ENCODE data around the gene SCN1B. TPM values are rescaled to one million over a fixed set of nuclear protein-coding genes. Genes with fewer than 3 reads are reported as not detected.

The SCN1B gene
- total and polyA plus RNA-seq, 8 donors: 1.3 to 36.6 (median 3.7) TPM; not detected in 1

DNA sequence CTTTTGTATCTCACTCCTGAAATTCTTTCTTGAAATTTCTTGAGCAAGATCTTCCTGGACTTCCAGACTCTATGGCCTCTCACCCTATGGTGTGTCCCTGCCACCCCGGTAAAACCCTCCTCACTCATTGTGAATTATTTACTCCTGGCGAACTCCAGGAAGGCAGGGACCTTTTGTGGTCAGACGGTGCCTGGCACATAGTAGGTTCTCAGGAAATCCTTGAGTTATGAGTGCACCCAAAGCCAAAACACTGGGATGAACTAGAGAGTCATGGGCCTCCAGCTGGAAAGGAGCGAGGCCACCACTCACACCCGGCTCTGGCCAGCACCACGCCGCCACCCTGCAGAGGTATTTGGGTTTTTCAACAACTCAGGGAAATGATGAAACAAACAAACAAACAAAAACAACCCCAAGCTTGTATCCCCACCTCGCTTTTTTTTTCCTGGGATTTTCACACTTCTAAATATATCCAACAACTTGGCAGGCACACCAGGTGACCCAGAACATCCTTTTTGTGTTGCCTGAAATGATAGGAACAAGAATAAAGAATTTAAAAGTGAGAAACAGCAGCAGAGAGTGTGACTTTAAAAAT, 22.4 kb downstream of the SCN1B start:
- WGBS, 5 donors: 72 to 81% (median 74%) methylated on average over 8 of the region's 8 CpGs
- H3K36me3 ChIP-seq: no peaks in the 10 kb centered on the region

DNA sequence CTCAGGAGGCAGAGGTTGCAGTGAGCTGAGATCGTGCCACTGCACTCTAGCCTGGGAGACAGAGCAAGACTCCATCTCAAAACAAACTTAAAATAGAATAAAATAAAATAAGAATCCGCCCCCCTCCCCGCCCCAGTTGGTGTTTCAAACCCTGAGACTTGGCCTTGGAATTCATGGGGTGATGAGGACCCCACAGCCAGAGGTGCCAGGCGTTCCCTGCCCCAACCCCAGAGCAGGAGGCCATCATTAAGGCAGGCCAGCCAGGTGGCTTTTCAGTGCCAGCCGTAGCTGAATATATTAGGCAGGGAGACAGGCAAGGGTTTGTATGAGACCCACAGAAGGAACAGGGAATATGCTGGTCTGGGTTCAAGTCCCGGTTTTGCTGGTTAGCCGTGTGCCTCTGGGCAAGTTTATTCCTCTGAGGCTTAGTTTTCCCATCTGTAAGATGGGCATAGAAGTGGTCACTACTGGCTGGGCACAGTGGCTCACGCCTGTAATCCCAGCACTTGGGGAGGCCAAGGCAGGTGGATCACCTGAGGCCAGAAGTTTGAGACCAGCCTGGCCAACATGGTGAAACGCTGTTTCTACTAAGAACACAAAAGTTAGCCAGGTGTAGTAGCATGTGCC, 23.5 kb downstream of the SCN1B start:
- Histone ChIP-seq H3K4me3 (no peak overlapping the region), H3K27ac (no peak overlapping the region), H3K27me3 (peaks cover 0 to 25% (median 0%) of the 10 kb centered on the region in 3 donors), H3K9me3 (no peaks in the 10 kb centered on the region), H3K4me1 (peaks cover 0 to 7% (median 5%) of the 10 kb centered on the region in 4 donors), H3K36me3 (no peaks in the 10 kb centered on the region)
- 79 to 88% (median 85%) methylated on average over 9 of the region's 9 CpGs for WGBS, 5 donors
- DNase-seq: no peak
- intact Hi-C loops (cut with DNase I; ENCODE audit: low total_unique reads): no loop called here
- TF ChIP-seq POLR2AphosphoS5 (IDR thresholded peaks at IDR 0.05): no peak
- no peak for TF ChIP-seq POLR2A (IDR thresholded peaks at IDR 0.05)
- TF ChIP-seq EP300 (IDR thresholded peaks at IDR 0.05): no peak
- TF ChIP-seq, protein P1, sequence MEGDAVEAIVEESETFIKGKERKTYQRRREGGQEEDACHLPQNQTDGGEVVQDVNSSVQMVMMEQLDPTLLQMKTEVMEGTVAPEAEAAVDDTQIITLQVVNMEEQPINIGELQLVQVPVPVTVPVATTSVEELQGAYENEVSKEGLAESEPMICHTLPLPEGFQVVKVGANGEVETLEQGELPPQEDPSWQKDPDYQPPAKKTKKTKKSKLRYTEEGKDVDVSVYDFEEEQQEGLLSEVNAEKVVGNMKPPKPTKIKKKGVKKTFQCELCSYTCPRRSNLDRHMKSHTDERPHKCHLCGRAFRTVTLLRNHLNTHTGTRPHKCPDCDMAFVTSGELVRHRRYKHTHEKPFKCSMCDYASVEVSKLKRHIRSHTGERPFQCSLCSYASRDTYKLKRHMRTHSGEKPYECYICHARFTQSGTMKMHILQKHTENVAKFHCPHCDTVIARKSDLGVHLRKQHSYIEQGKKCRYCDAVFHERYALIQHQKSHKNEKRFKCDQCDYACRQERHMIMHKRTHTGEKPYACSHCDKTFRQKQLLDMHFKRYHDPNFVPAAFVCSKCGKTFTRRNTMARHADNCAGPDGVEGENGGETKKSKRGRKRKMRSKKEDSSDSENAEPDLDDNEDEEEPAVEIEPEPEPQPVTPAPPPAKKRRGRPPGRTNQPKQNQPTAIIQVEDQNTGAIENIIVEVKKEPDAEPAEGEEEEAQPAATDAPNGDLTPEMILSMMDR (IDR thresholded peaks at IDR 0.05): no peak

More for the DNA sequence above, 22.4 kb downstream of the SCN1B start:
- H3K4me3 ChIP-seq: no peak overlapping the region
- no peaks in the 10 kb centered on the region for H3K9me3 ChIP-seq
- DNase-seq: no peak
- peaks cover 0 to 22% (median 0%) of the 10 kb centered on the region in 3 donors for H3K27me3 ChIP-seq
- TF ChIP-seq, protein P1 (IDR thresholded peaks at IDR 0.05): no peak
- TF ChIP-seq POLR2A (IDR thresholded peaks at IDR 0.05) (no peak), POLR2AphosphoS5 (IDR thresholded peaks at IDR 0.05) (no peak), EP300 (IDR thresholded peaks at IDR 0.05) (no peak)
- H3K4me1 ChIP-seq: peaks cover 0 to 9% (median 7%) of the 10 kb centered on the region in 4 donors
- no peak overlapping the region for H3K27ac ChIP-seq
- intact Hi-C loops (cut with DNase I; ENCODE audit: low total_unique reads): no loop called here

DNA sequence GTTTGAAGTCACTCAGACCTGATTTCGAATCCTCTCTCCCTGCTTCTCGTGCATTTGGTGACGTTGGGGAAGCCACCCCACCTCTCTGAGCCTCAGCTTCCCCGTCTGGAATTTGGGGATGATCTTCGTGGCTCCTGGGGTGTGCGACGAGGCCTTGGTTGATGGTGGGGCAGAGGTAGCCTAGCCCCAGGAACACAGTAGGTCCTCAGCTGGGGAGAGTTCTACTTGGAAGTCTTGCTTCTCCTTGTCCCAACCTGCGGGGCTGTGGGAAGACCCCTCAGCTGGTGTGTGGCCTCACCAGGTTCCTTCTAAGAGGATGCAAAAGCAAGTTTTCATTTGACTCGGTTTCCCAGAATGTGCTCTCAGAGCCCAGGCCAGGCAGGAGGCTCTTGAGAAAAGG, 24.4 kb downstream of the SCN1B start:
- Histone ChIP-seq H3K4me1 (no peaks in the 10 kb centered on the region), H3K27ac (no peak overlapping the region), H3K27me3 (peaks cover 0 to 25% (median 0%) of the 10 kb centered on the region in 3 donors), H3K36me3 (no peaks in the 10 kb centered on the region), H3K4me3 (no peak overlapping the region), H3K9me3 (no peaks in the 10 kb centered on the region)
- intact Hi-C loops (cut with DNase I; ENCODE audit: low total_unique reads): no loop called here
- no peak for TF ChIP-seq EP300 (IDR thresholded peaks at IDR 0.05)
- TF ChIP-seq, protein P1 (IDR thresholded peaks at IDR 0.05): no peak
- TF ChIP-seq POLR2AphosphoS5 (IDR thresholded peaks at IDR 0.05): no peak
- TF ChIP-seq POLR2A (IDR thresholded peaks at IDR 0.05): no peak
- DNase-seq: no peak
- WGBS, 5 donors: 74 to 94% (median 90%) methylated on average over 9 of the region's 9 CpGs

DNA sequence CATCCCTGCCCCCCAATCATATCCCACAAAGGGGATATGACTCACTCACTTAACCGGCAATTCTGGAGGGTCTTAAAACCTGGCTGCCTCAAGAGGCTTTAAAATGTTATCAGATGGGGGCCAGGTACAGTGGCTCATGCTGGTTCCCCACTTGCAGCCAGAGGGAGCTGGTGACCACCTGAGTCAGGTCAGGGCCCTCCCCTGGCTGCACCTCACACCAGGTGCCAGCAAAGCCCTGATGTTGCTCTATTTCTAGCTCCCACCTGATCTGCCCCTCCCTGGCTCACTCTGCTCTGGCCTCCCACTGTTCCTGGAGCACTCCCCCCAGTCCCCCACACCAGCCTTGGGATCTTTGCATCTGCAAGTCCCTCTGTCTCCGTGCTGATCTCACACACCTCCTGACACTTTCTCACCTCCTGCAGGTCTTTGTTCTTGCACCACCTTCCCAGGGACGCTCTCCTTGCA, 25.5 kb downstream of the SCN1B start:
- Histone ChIP-seq H3K27me3 (peaks cover 0 to 25% (median 0%) of the 10 kb centered on the region in 3 donors), H3K4me3 (no peak overlapping the region), H3K4me1 (no peaks in the 10 kb centered on the region), H3K27ac (no peak overlapping the region), H3K9me3 (no peaks in the 10 kb centered on the region), H3K36me3 (no peaks in the 10 kb centered on the region)
- intact Hi-C loops (cut with DNase I; ENCODE audit: low total_unique reads): no loop called here
- TF ChIP-seq EP300 (IDR thresholded peaks at IDR 0.05): no peak
- no peak for TF ChIP-seq POLR2A (IDR thresholded peaks at IDR 0.05)
- TF ChIP-seq, protein P1 (IDR thresholded peaks at IDR 0.05): peak in 1 of 7 experiments; percentile 9
- WGBS, 5 donors: 30 to 59% (median 43%) methylated on average over 3 of the region's 3 CpGs
- peak in 1 of 2 donors; percentile 61 for DNase-seq
